Measurements from ENCODE around the gene SVOP. TPM values are rescaled to one million over a fixed set of nuclear protein-coding genes. Genes with fewer than 3 reads are reported as not detected.
A peak's percentile ranks its signal among the peaks of the same experiment; 100 is the strongest.

SVOP gene
- total RNA-seq, 1 donor from 2014 or later: 1.9 TPM

DNA sequence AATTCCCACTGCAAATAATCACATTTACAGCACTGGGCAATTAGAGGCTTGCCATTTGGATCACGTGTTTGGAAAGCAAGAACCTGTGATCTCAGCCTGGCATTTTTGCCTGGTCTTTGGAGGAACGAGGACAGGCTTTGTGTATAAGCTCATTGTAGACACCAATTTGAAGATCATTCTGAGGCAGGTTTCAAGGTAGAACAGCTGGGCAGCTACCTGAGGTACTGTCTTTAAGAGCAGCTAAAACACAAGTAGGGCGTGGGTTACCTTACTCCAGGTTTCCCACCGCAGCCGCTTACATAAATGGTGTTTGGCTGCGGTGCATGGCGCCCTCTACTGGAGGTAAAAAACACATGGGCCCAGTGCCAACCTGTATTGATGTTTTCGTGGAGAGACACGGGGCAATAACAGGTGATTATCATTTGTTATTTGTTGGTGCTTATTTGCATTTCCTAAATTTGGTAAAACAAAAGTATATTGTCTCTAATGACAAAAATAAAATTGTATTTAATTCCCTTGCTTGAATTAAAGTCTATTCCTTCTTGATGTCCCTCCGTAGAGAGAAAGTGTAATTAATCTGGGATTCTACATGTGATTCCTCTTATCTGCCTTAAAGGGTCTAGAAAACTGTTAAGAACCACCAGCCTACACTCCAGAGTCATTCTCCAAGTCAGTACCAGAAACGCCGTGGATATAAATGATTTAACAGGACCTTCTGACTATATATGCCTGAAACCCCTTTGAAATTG is 69.7 kb downstream of the SVOP start:
- ATAC-seq: peak; percentile 67
- intact Hi-C loops (cut with micrococcal nuclease): loop anchor here (10.0 kb wide), 1 partner anchor 386 kb away; the partner anchor contains the start of genes ISCU and SART3
- DNase-seq: peak; percentile 77

DNA sequence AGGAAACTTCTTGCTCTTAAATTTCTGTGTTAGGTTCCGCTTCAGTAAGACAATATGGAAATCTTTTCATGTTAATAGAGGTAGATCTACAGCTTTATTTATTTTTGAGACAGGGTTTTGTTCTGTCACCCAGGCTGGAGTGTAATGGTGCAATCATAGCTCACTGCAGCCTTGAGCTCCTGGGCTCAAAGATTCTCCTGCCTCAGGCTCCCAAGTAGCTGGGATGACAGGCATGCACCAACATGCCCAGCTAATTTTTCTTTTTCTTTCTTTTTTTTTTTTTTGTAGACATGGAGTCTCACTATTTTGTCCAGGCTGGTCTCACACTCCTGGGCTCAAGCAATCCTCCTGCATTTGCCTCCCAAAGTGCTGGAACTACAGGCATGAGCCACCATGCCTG is 70.9 kb downstream of the SVOP start:
- no peak for ATAC-seq
- DNase-seq: no peak
- intact Hi-C loops (cut with micrococcal nuclease): loop anchor here (10.0 kb wide), 1 partner anchor 385 kb away; the partner anchor contains the start of genes ISCU and SART3

DNA sequence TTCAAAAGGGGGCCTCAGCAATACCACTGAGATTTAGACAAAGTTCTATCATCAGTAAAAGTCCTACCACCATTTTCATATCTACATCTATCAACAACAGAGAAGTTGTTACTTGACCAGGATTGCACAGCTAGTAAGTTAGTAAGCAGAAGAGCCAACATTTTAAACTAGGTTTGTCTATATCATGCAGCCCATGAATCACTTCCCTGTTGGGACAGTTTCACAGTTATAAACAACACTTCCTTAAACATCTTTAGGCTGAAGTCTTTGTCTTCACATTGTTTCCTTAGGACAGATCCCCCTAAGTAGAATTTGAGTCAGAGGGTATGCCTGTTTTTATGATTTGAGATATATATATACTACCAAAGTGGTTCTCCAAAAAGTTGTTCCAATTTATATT is 72.5 kb downstream of the SVOP start:
- no peak for ATAC-seq
- intact Hi-C loops (cut with micrococcal nuclease): no loop called here

DNA sequence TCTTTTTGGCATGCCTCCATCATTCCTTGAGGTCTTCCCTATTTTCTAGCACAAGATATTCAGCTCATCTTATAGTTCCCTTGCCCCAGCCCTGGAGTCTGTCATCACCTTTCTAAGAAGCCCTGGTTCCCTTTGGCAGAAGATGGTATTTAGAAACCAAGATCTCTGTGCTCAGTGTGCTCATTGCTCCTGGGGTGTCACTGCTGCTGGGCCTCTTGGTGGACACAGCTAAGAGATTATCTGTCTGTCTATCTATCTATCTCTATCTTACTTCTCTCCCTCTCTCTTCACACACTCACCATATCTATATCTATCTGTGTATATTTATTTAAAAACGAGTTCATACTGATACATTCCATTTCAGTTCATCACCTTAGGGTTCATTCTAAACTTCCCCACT is 73.8 kb downstream of the SVOP start:
- ATAC-seq (no peak), DNase-seq (no peak)
- intact Hi-C loops (cut with micrococcal nuclease): no loop called here

More for the DNA sequence above, 72.5 kb downstream of the SVOP start:
- no peak for DNase-seq

DNA sequence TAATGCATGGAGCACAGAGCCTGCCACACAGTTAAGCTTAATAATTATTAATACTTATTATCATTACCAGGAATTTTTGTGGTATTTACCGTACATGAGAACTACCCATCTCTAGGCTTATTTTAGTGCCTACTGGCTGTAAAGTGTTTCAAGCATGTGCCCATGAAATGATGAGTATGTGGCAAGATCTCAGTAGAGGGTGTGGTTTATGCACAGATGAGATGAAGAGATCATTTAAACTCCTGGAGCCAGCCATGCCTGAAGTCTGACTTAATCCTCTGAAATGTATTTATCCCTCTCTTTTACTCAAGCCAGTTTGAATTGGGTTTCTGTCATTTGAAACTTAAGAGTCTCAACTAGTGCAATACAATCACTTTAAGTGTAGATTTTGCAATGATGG is 80.7 kb downstream of the SVOP start:
- ATAC-seq (no peak), DNase-seq (no peak)
- intact Hi-C loops (cut with micrococcal nuclease): no loop called here

DNA sequence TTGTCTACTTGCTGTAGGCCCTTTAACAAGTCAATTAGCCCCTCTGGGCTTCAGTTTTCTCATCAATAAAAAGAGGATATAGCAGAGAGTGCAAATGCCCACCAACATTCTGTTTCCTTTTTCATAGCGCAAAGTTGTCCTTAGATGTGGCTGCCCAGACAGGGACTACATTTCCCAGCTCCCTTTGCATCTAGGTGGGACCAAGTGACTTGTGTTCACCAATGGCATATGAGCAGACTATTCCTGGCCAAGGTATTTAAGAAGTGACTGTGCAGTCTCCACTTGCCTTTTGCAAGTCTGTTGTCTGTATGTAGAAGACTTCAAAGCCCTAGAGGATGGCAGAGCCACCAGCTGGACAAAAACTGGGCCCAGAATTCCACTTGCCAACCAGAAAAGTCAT is 81.3 kb downstream of the SVOP start:
- ATAC-seq: peak; percentile 81
- DNase-seq: no peak
- intact Hi-C loops (cut with micrococcal nuclease): no loop called here

DNA sequence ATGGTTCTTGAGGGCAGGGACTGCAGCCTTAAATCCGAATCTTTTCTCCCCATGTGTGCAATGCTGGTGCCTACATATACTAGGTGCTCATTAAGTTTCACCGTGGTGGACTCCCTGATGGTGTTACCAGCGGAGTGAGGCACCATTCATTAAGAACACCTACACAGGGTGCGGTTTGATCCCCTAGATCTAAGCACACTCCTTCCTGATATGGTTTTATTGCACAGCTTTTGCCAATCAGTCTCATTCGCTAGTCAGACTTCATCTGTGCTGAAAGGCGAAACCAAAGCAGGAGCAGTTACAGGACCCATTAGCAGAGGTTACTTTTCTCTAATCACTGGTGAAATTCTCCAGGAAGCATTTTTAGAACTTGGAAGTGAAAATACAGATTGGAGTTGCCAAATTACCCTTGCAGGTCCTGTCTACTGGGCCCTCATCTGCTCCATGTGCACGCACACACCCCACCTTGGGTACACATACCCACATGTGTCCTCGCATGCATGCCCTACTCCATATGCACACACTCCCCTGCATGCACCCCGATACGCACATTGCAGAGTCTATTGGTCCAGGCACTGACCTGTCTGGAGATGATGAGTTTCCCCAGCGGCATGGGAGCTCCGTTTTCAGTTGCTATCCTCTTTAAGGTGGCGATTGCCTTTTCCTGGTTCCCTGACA is 82.5 kb downstream of the SVOP start:
- DNase-seq (no peak), ATAC-seq (no peak)
- intact Hi-C loops (cut with micrococcal nuclease): no loop called here

DNA sequence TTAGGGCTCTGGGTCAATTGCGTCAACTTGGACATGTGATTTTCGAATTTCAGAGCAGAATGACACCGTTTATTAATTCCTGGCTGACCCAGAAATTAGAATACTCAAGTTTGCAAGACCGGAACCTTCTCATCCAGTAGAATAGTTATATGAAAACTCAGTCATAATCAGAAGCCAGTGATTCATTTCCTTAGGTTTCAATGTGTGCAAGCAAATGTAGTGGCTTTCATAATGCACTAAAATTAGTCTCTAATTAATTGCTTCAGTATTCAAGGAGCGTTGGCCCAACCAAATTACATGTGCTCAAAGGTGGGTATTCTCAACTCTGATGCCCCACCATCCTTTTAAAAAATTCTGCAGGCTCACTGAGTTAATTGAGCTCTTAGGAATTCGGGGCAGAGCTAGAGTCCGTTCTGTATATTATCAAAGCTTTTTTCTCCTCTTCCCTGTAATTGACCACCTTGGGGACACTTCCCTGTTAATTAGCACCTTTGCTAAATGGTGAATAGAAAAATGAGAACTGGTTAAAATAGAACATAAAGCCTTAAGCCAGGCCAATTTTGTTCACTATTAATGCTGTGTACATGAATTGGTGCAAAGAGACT is 85.6 kb downstream of the SVOP start:
- ATAC-seq (no peak), DNase-seq (no peak)
- intact Hi-C loops (cut with micrococcal nuclease): no loop called here

DNA sequence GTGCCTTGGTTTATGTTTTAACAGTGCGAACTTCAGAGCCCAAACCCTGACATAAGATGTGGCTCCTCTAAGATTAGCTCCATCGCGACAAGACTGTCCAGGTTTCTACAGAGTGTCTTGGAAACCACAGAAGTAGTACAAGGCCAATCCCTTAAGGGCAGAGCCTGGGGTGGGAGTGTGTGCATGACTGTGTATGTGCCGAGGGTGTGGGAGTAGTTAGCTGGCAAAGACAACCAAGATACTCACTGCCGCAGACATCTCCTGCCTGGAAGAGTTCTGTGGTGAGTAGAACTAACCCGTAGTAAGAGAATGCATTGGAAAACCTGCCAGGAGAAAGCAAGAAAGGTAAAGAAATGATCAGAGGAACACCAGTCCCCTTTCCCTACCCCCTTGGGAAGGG is 86.9 kb downstream of the SVOP start:
- intact Hi-C loops (cut with micrococcal nuclease): no loop called here
- no peak for DNase-seq
- ATAC-seq: no peak

DNA sequence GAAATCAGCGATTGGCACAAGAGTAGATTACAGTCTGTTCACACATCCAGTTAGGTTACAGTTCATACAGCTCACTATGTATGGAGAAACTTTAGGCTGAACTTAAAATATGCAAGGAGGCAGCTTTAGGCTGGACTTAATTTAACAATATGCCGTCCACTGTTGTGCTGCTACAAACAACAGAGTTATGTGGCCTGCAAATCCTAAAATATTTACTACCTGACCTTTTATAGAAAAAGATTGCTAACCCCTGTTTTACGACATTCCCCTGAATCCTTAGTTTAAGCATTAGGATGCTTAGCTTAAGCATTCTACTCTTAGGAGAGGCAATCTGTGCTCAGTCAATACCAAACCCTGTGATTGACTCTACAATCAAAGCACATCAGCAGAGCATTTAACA is 90.1 kb downstream of the SVOP start:
- no peak for ATAC-seq
- intact Hi-C loops (cut with micrococcal nuclease): no loop called here
- DNase-seq: no peak

DNA sequence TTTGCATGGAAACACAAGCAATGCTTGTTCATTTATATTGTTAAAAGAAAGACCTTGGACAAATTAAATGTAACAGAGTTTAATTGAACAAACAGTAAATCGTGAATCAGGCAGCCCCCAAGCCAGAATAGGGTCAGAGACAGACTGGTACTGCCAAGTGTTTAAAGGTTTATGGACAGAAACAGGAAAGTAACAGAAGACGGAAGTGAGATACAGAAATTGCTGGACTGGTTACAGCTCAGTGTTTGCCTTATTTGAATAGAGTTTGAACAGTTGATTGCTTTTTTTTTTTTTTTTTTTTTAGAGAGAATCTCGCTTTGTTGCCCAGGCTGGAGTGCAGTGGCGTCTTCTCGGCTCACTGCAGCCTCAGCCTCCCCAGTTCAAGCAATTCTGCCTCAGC is 90.7 kb downstream of the SVOP start:
- no peak for ATAC-seq
- intact Hi-C loops (cut with micrococcal nuclease): no loop called here

DNA sequence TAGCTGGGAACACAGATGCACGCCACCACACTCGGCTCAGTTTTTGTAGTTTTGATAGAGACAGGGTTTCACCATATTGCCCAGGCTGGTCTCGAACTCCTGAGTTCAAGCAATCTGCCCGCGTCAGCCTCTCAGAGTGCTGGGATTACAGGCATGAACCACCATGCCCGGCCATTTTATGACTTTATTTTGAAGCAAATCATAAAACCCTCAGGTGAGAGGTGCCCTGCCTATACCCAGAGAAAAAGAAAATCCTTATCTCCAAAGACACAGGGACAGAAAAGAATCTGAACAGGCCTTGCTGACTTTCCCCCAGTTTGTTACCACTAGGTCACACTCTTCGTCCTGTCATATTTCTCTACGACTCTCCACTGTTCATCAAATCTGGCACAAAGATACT is 92.2 kb downstream of the SVOP start:
- DNase-seq (no peak), ATAC-seq (no peak)
- intact Hi-C loops (cut with micrococcal nuclease): no loop called here

More for the DNA sequence above, 90.7 kb downstream of the SVOP start:
- DNase-seq: no peak

DNA sequence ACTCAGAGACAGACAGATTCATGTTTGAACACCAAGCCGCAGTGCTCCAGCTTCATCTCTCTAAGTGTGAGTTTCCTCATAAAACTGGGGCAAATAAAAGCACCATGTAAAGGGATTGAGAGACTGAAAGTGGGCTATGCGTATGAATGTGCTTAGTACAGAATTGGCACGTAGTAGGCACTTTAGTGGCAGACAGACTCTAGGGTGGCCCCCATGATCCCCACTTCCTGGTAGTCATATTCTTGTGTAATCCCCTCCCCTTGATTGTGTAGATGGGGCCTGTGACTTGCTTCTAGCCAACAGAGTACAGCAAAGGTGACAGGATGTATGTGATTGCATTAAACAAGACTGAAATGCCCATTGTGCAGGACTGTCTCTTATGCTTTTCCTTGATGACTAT is 98.0 kb downstream of the SVOP start:
- DNase-seq (no peak), ATAC-seq (no peak)
- intact Hi-C loops (cut with micrococcal nuclease): no loop called here

DNA sequence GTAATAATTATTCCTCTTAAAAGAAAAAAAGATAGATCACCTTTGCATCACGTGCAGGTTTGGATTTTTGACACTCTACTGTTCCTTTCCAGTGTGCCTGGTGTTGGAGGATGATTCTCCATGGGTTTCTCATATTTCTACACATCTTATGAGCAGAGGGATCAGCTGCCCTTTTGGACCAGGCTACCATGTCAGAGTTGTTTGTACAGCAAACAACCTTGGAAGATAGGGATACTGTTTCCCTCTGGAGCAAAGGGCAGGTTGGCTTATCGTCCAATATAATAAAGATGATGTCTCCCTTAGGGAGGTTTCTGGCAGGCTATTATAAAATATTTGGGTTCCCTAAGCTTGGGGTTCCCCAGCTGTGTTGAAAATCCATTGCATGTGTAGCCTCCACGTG is 98.9 kb downstream of the SVOP start:
- no peak for ATAC-seq
- no peak for DNase-seq
- intact Hi-C loops (cut with micrococcal nuclease): no loop called here

DNA sequence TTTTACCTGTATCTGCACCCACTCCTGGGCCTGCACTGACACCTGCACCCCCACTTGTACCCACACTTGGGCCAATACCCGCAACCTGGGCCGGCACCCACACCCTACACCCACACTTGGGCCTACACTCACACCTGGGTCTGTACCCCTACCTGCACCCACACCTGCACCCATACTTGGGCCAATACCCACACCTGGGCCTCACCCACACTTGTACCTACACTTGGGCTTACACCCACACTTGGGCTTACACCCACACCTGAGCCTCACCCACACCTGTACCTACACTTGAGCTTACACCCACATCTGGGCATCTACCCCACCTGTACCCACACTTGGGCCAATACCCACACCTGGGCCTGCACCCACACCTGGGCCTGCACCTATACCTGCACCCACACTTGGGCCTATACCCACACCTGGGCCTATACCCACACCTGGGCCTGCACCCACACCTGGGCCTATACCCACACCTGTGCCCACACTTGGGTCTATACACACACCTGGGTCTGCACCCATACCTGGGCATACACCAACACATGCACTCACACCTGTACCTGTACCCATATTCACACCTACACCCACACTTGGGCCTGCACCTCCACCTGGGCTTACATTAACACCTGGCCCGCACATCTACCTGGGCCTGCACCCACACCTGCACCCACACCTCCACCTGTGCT is 101.8 kb downstream of the SVOP start:
- no peak for DNase-seq
- intact Hi-C loops (cut with micrococcal nuclease): no loop called here
- no peak for ATAC-seq

DNA sequence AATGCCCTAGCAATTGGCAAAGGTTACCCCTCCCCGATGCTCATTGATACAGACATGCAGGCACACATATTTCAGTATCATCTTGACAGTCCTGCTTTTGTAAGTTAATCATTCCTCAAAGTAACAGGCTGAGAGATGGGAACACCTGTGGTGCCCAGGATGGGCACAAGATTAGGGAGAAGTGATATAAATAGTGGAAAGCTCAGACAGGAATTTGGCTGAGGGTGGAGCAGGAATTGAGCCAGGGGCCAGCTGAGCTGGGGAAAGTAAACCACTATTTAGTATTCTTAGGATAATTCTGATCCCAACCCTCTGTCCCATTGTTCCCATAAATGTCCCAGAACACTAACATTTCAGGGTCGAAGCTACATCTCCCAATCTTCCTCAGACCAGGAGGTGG is 102.7 kb downstream of the SVOP start:
- intact Hi-C loops (cut with micrococcal nuclease): no loop called here
- no peak for ATAC-seq
- DNase-seq: no peak

DNA sequence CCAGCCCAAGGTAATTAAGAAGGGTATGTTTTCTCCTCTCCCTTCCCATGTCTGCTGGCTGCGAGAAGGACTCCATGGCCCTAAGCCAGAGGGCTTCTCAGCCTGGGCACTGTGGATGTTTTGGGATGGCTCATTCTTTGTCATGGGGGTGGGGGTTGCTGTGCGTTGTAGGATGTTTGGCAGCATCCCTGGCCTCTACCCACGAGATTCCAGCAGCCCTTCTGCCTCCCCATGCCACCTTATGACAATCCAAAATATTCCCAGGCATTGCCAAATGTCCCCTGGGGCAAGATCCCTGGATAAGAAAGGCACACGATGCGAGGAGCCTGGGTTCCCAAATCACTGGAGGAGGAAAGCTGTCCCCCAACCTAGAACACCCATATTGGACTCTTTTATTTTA is 104.5 kb downstream of the SVOP start:
- DNase-seq (no peak), ATAC-seq (no peak)
- intact Hi-C loops (cut with micrococcal nuclease): no loop called here

DNA sequence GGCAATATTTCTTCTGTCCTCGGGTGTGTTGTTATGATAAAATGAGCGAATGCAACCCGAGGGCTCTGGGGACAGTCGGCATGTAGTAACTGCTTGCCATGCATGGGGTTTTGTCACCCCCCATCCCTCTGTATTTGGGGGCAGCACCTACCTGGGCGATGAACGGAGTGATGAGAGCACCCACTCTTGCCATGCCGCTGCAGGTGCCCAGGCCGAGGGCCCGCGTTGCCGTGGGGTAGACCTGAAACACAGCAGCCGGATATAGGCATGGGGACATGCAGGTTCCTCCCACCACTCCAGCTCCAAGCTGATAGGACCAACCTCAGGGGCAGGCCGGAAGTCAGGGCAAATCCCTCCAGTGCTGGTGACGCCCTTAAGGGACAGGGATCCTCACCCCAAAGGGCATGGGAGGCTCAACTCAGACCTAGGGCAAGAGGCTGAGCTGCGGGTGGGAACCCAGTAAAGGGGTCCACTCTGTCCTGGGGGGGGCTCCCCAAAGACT is 105.2 kb downstream of the SVOP start:
- intact Hi-C loops (cut with micrococcal nuclease): no loop called here
- DNase-seq: no peak
- ATAC-seq: no peak

DNA sequence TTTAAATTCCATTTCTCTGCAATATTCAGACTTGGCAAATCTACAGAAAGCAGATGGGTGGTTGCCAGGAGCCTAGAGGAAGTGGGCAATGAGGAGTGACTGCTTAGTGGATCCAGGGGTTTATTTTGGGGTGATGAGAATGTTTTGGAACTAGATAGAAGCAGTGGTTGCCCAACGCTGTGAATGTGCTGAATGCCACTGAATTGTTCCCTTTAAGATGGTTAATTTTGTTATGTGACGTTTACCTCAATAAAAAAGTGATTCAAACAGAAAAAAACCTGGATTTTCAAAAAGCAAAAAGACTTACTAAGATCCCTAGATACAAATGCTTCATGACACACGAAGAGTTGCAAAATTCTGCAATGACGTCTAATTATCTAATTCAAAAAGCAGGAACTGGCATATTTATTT is 106.7 kb downstream of the SVOP start:
- no peak for DNase-seq
- intact Hi-C loops (cut with micrococcal nuclease): no loop called here
- ATAC-seq: peak; percentile 56

DNA sequence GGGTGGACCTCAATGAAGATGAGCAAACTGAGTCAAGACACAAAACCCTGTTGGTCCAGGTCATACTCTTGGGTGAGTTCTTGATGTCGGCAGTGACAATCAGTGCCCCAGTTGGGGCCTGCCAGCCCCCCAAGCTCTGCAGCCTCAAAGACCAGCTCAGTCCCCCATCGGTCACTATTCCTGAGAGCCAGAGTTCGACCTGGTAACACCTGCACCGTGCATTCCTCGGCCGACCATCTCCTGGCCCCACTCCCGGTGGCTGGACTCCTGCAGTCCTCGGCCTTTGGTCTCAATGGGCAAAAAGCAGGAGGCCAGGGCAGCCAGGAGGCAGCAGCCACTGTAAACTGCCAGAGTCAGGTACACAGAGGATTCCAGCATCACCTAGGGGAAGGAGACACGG is 108.5 kb downstream of the SVOP start:
- intact Hi-C loops (cut with micrococcal nuclease): no loop called here
- ATAC-seq (no peak), DNase-seq (no peak)

All from left ventricle myocardium superior (tissue), 1 donor.